GM12874 (cell line): ENCODE measurements around the gene DACH1.

ENCODE experiments used
- CTCF ChIP-seq: IDR thresholded peaks from 2 replicates; pipeline ENCODE4 v1.5.1; 2011; ENCODE audit warnings: low read depth, mild to moderate bottlenecking, control low read depth, low read length, moderate library complexity; ENCODE audit not compliant: insufficient read depth

Gene DACH1

GRCh38 chr13:71873418-71874247, 6.6 kb upstream of the DACH1 start:
- no peak for TF ChIP-seq CTCF

GRCh38 chr13:71871844-71872243, 4.8 kb upstream of the DACH1 start:
- TF ChIP-seq CTCF: no peak

- TF ChIP-seq CTCF: no peak
These were observed 4.3 kb upstream of the DACH1 start for GRCh38 chr13:71871176-71871754.

- no peak for TF ChIP-seq CTCF
These were observed 3.1 kb upstream of the DACH1 start for GRCh38 chr13:71870100-71870499.

- TF ChIP-seq CTCF: no peak
These were observed 2.3 kb upstream of the DACH1 start for GRCh38 chr13:71869274-71869673.

- TF ChIP-seq CTCF: no peak
These were observed 471 bp downstream of the DACH1 start for GRCh38 chr13:71866335-71867130.

- TF ChIP-seq CTCF: no peak
These were observed 1.1 kb downstream of the DACH1 start for GRCh38 chr13:71865874-71866334.
